DND-41 (cell line): ENCODE results near the gene FRA10AC1.

ENCODE experiments used
- ATAC-seq: fragments of 200-7000 bp; cut with Tn5 transposase; 3 replicates; pipeline ENCODE4 v1.9.1; 2021; ENCODE audit warnings: low read depth; ENCODE audit not compliant: insufficient read depth
- DNase-seq: peaks from one replicate; pipeline ENCODE4 v3.0.0-alpha.2; 2020
- H2AFZ ChIP-seq: 2 replicates; pipeline ENCODE4 v1.6.0; 2012; ENCODE audit warnings: low read depth, low read length
- H3K27ac ChIP-seq: 2 replicates; pipeline ENCODE4 v1.5.1; 2012; ENCODE audit warnings: low read length, inconsistent platforms
- H3K27me3 ChIP-seq: fragments of 200-600 bp; sonication (generic); 2 replicates; pipeline ENCODE4 v1.6.0; 2012; ENCODE audit warnings: low read length, mild to moderate bottlenecking, inconsistent platforms; ENCODE audit not compliant: insufficient read depth, poor library complexity
- H3K36me3 ChIP-seq: 2 replicates; pipeline ENCODE4 v1.5.1; 2012; ENCODE audit warnings: low read length, inconsistent platforms; ENCODE audit not compliant: insufficient read depth
- H3K4me1 ChIP-seq: 2 replicates; pipeline ENCODE4 v1.5.1; 2012; ENCODE audit warnings: mild to moderate bottlenecking, low read length; ENCODE audit not compliant: insufficient read depth
- H3K4me2 ChIP-seq: 2 replicates; pipeline ENCODE4 v1.6.0; 2012; ENCODE audit warnings: mild to moderate bottlenecking, moderate library complexity, low read length, inconsistent platforms; ENCODE audit not compliant: insufficient read depth
- H3K4me3 ChIP-seq, 2 experiments: fragments of 200-600 bp in 1 of 2; shearing (Covaris generic) in 1 of 2; 2 replicates each; pipeline ENCODE4 v1.5.1; 2012 to 2016; ENCODE audit warnings: inconsistent platforms in 2 of 2, low read length in 2 of 2, mild to moderate bottlenecking in 2 of 2, low read depth in 1 of 2, moderate library complexity in 1 of 2
- H3K79me2 ChIP-seq: 2 replicates; pipeline ENCODE4 v1.6.0; 2012; ENCODE audit warnings: low read length, inconsistent platforms; ENCODE audit not compliant: insufficient read depth
- H3K9ac ChIP-seq: 2 replicates; pipeline ENCODE4 v1.6.0; 2012; ENCODE audit warnings: low read depth, mild to moderate bottlenecking, inconsistent platforms, low read length, moderate library complexity
- H3K9me3 ChIP-seq: 2 replicates; pipeline ENCODE4 v1.5.1; 2012; ENCODE audit warnings: low read length, moderate library complexity, mild to moderate bottlenecking, inconsistent platforms; ENCODE audit not compliant: insufficient read depth, severe bottlenecking
- H4K20me1 ChIP-seq: 2 replicates; pipeline ENCODE4 v1.6.0; 2012; ENCODE audit warnings: low read length; ENCODE audit not compliant: insufficient read depth
- CTCF ChIP-seq: IDR thresholded peaks from 2 replicates; pipeline ENCODE4 v1.5.1; 2012; ENCODE audit warnings: borderline replicate concordance, low read length, moderate library complexity, mild to moderate bottlenecking; ENCODE audit not compliant: poor library complexity, severe bottlenecking; ENCODE audit errors: extremely low read depth
- EZH2 ChIP-seq: IDR thresholded peaks from 3 replicates; pipeline ENCODE4 v1.6.1; 2012; ENCODE audit warnings: borderline replicate concordance, low read depth, mild to moderate bottlenecking, moderate library complexity, low read length, inconsistent platforms; ENCODE audit not compliant: severe bottlenecking

Gene FRA10AC1

GRCh38 chr10:93703841-93704240, 1.4 kb upstream of the FRA10AC1 start:
- ATAC-seq (no peak), DNase-seq (no peak)
- Histone ChIP-seq H4K20me1 (no peaks in the 10 kb centered on the region), H3K9ac (no peak overlapping the region), H3K27me3 (no peaks in the 10 kb centered on the region), H3K79me2 (peaks cover 8% of the 10 kb centered on the region), H2AFZ (peak overlapping the region; percentile 85), H3K4me3 (no peak overlapping the region), H3K27ac (no peak overlapping the region), H3K4me2 (peak overlapping the region; percentile 91), H3K9me3 (no peaks in the 10 kb centered on the region), H3K4me1 (peaks cover 35% of the 10 kb centered on the region), H3K36me3 (peaks cover 8% of the 10 kb centered on the region; the same call in 1 of the 2 replicates)
- TF ChIP-seq CTCF (no peak), EZH2 (no peak)

GRCh38 chr10:93703066-93703465, 674 bp upstream of the FRA10AC1 start:
- DNase-seq (peak; percentile 6), ATAC-seq (peak; percentile 9; the same call in 1 of the 3 replicates)
- Histone ChIP-seq H3K9ac (peak overlapping the region; percentile 63), H3K4me2 (peak overlapping the region; percentile 91), H3K27ac (peak overlapping the region; percentile 79), H3K4me1 (peaks cover 37% of the 10 kb centered on the region), H3K4me3 (peak overlapping the region; percentile 49 to 78; a peak in 3 of 4 replicates), H2AFZ (peak overlapping the region; percentile 96), H3K9me3 (no peaks in the 10 kb centered on the region), H3K36me3 (peaks cover 15% of the 10 kb centered on the region; the same call in 1 of the 2 replicates), H4K20me1 (no peaks in the 10 kb centered on the region), H3K79me2 (peaks cover 8% of the 10 kb centered on the region), H3K27me3 (no peaks in the 10 kb centered on the region)
- TF ChIP-seq EZH2 (no peak), CTCF (no peak)

- Histone ChIP-seq H3K4me2 (peak overlapping the region; percentile 91), H3K9ac (peak overlapping the region; percentile 63), H2AFZ (peak overlapping the region; percentile 96), H3K4me3 (peak overlapping the region; percentile 49 to 78; a peak in 3 of 4 replicates), H3K79me2 (peaks cover 8% of the 10 kb centered on the region), H3K27me3 (no peaks in the 10 kb centered on the region), H4K20me1 (no peaks in the 10 kb centered on the region), H3K4me1 (peaks cover 37% of the 10 kb centered on the region), H3K27ac (peak overlapping the region; percentile 79), H3K36me3 (peaks cover 24% of the 10 kb centered on the region), H3K9me3 (no peaks in the 10 kb centered on the region)
- ATAC-seq (peak; percentile 10; the same call in 2 of the 3 replicates), DNase-seq (no peak)
- TF ChIP-seq CTCF (no peak), EZH2 (no peak)
Measured at GRCh38 chr10:93701866-93702209, 554 bp downstream of the FRA10AC1 start.
